ENCODE data around the gene ANGPT4. TPM values are rescaled to one million over a fixed set of nuclear protein-coding genes. Genes with fewer than 3 reads are reported as not detected.

ANGPT4 gene
- total RNA-seq, 1 donor from 2014 or later, result 0.06 TPM

DNA sequence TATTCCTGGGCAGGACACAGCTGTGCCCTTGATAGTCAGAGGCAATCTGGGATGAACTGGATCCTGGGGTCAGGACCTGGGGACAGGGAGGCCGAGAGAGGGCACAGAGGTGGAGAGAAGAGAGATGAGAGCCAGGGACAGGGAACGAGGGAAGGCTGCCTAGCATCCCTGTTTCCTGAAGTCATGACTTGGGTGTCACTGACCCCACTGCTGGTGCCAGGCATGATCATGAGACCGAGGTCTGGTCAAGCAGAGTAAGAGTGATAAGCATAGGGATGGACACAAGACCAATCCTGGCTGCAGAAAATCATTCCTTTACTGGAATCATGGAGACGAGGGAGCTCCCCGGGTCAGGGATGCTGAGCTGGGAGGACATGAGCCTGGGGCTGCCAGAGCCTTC, 46.5 kb downstream of the ANGPT4 start:
- H3K4me2 ChIP-seq, result no peak overlapping the region
- Mint-ChIP-seq H3K4me1 (peaks cover 2% of the 10 kb centered on the region), H3K27ac (no peak overlapping the region), H3K9me3 (no peaks in the 10 kb centered on the region), H3K27me3 (ENCODE audit: insufficient read depth, low read depth) (no peaks in the 10 kb centered on the region), H3K36me3 (no peaks in the 10 kb centered on the region), H3K4me3 (no peak overlapping the region)
- no peak overlapping the region for H3K4me3 ChIP-seq
- H3K79me2 ChIP-seq (ENCODE audit: low read depth), result no peaks in the 10 kb centered on the region
- H3K36me3 ChIP-seq, result no peaks in the 10 kb centered on the region
- H3K27ac ChIP-seq, result no peak overlapping the region
- H3K9ac ChIP-seq, result no peak overlapping the region
- no peaks in the 10 kb centered on the region for H3F3A ChIP-seq (ENCODE audit: low read depth)
- H3K4me1 ChIP-seq, result peaks cover under 1% of the 10 kb centered on the region
- TF ChIP-seq EZH2phosphoT487 (IDR thresholded peaks at IDR 0.05) (no peak), EZH2 (IDR thresholded peaks at IDR 0.05) (no peak)
- TF ChIP-seq, protein P1, sequence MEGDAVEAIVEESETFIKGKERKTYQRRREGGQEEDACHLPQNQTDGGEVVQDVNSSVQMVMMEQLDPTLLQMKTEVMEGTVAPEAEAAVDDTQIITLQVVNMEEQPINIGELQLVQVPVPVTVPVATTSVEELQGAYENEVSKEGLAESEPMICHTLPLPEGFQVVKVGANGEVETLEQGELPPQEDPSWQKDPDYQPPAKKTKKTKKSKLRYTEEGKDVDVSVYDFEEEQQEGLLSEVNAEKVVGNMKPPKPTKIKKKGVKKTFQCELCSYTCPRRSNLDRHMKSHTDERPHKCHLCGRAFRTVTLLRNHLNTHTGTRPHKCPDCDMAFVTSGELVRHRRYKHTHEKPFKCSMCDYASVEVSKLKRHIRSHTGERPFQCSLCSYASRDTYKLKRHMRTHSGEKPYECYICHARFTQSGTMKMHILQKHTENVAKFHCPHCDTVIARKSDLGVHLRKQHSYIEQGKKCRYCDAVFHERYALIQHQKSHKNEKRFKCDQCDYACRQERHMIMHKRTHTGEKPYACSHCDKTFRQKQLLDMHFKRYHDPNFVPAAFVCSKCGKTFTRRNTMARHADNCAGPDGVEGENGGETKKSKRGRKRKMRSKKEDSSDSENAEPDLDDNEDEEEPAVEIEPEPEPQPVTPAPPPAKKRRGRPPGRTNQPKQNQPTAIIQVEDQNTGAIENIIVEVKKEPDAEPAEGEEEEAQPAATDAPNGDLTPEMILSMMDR (IDR thresholded peaks at IDR 0.05), result no peak
- no peaks in the 10 kb centered on the region for H3K9me3 ChIP-seq (ENCODE audit: low read depth)
- H2AFZ ChIP-seq (replicated peaks), result no peak overlapping the region
- no peak for DNase-seq (ENCODE audit: low spot score)
- H4K20me1 ChIP-seq (ENCODE audit: low read depth), result no peaks in the 10 kb centered on the region
- H3K27me3 ChIP-seq, result no peaks in the 10 kb centered on the region

DNA sequence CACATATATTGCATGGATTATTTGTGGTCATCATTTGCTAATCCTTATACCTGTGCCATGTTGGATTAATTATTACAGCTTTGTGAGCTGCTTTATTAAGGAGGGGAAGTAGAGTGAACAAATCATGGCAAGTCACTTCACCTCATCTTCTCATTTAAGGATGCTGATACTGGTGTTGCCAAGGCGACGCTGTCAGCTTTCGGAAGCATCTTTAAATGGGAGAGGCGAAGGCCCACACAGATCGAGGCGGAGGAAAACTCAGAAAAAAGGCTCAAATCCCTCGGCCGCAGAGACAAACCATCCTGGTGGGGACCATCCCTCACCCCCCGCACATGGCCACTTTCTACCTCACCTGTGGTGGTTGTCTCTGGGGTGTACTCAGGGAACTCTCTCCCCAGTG, 47.9 kb downstream of the ANGPT4 start:
- no peak overlapping the region for H3K27ac Mint-ChIP-seq
- DNase-seq (ENCODE audit: low spot score), result no peak
- H3K79me2 ChIP-seq (ENCODE audit: low read depth), result no peaks in the 10 kb centered on the region
- no peak overlapping the region for H3K9ac ChIP-seq
- no peak overlapping the region for H3K27ac ChIP-seq
- no peak overlapping the region for H3K4me3 ChIP-seq
- peaks cover 14% of the 10 kb centered on the region for H3K4me1 ChIP-seq
- H3K4me1 Mint-ChIP-seq, result peaks cover 1% of the 10 kb centered on the region
- H4K20me1 ChIP-seq (ENCODE audit: low read depth), result no peaks in the 10 kb centered on the region
- H3K9me3 Mint-ChIP-seq, result no peaks in the 10 kb centered on the region
- H2AFZ ChIP-seq (replicated peaks), result no peak overlapping the region
- H3K4me2 ChIP-seq, result no peak overlapping the region
- no peaks in the 10 kb centered on the region for H3K36me3 Mint-ChIP-seq
- no peaks in the 10 kb centered on the region for H3K27me3 ChIP-seq
- H3K9me3 ChIP-seq (ENCODE audit: low read depth), result no peaks in the 10 kb centered on the region
- H3K27me3 Mint-ChIP-seq (ENCODE audit: insufficient read depth, low read depth), result no peaks in the 10 kb centered on the region
- no peaks in the 10 kb centered on the region for H3K36me3 ChIP-seq
- TF ChIP-seq EZH2 (IDR thresholded peaks at IDR 0.05) (no peak), EZH2phosphoT487 (IDR thresholded peaks at IDR 0.05) (no peak)
- TF ChIP-seq, protein P1 (IDR thresholded peaks at IDR 0.05), result no peak
- H3F3A ChIP-seq (ENCODE audit: low read depth), result peaks cover 6% of the 10 kb centered on the region
- H3K4me3 Mint-ChIP-seq, result no peak overlapping the region

DNA sequence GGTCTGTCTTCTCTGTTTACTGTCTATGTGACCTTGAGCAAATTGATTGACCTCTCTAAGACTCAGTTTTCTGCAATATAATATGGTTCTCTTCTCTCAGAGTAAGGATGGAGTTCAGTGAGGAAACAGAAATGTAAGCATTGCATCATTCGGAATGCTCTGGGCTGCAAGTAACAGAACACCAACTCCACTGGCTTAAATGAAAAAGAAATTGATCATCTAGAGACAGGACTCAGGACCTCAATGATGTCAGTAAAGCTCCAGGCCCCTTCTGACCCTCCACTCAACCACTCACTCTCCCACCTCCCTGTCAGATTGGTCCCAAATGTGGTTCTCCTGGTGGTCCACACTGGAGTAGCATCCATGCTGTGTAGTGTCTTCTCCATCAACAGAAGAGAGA, 50.7 kb downstream of the ANGPT4 start:
- H3K9me3 Mint-ChIP-seq, result no peaks in the 10 kb centered on the region
- DNase-seq (ENCODE audit: low spot score), result no peak
- Histone ChIP-seq H3K9ac (no peak overlapping the region), H3K36me3 (no peaks in the 10 kb centered on the region), H4K20me1 (ENCODE audit: low read depth) (no peaks in the 10 kb centered on the region), H3F3A (ENCODE audit: low read depth) (peaks cover 6% of the 10 kb centered on the region), H3K4me1 (peaks cover 16% of the 10 kb centered on the region), H3K79me2 (ENCODE audit: low read depth) (no peaks in the 10 kb centered on the region), H3K27ac (no peak overlapping the region), H3K9me3 (ENCODE audit: low read depth) (no peaks in the 10 kb centered on the region), H3K4me2 (no peak overlapping the region), H2AFZ (replicated peaks) (no peak overlapping the region), H3K4me3 (no peak overlapping the region), H3K27me3 (no peaks in the 10 kb centered on the region)
- no peak overlapping the region for H3K4me3 Mint-ChIP-seq
- no peak for TF ChIP-seq EZH2 (IDR thresholded peaks at IDR 0.05)
- TF ChIP-seq EZH2phosphoT487 (IDR thresholded peaks at IDR 0.05), result no peak
- TF ChIP-seq, protein P1 (IDR thresholded peaks at IDR 0.05), result no peak
- no peaks in the 10 kb centered on the region for H3K4me1 Mint-ChIP-seq
- H3K27ac Mint-ChIP-seq, result no peak overlapping the region
- peaks cover 5% of the 10 kb centered on the region for H3K27me3 Mint-ChIP-seq (ENCODE audit: insufficient read depth, low read depth)
- no peaks in the 10 kb centered on the region for H3K36me3 Mint-ChIP-seq

Data from neural progenitor cell (in vitro differentiated cells).